ENCODE results near the gene GMDS. TPM values are rescaled to one million over a fixed set of nuclear protein-coding genes. Genes with fewer than 3 reads are reported as not detected.
A peak's percentile ranks its signal among the peaks of the same experiment; 100 is the strongest.

GMDS gene
- total and polyA plus RNA-seq, 2 of the 13 experiments (the other 11 are each of a cell fraction or from before 2014, with no cell fraction given): 64.4 to 112 TPM

- in situ Hi-C loops (cut with HindIII; ENCODE audit: extremely low pct_ligation_motif_present, low pct_unique_long_range_greater_than_20kb) (no loop called here), intact Hi-C loops (cut with micrococcal nuclease; ENCODE audit: unreplicated experiment) (no loop called here)
- Histone ChIP-seq H4K20me1 (ENCODE audit: insufficient read depth, low read length) (peaks cover 7% of the 10 kb centered on the region), H3K36me3 (replicated peaks in 1 of 2; ENCODE audit: control insufficient read depth in 1 of 2, insufficient read depth in 2 of 2, low read length in 2 of 2) (peaks cover 1 to 5% of the 10 kb centered on the region in 2 experiments; a peak in 3 of 5 replicates), H3K9ac (ENCODE audit: insufficient read depth, low read depth, low read length) (peak overlapping the region; percentile 85; the same call in 1 of the 2 replicates), H3K4me3 (replicated peaks in 1 of 3; ENCODE audit: insufficient read depth in 1 of 3, low read depth in 2 of 3, low read length in 3 of 3) (peak overlapping the region; percentile 7 to 96 (median 75); a peak in 5 of 6 replicates), H3K9me3 (ENCODE audit: low read length) (no peaks in the 10 kb centered on the region), H3K4me2 (ENCODE audit: low read depth, low read length) (peak overlapping the region; percentile 90), H3K27ac (ENCODE audit: extremely low read length, insufficient read depth, low read length) (no peak overlapping the region), H3K4me1 (ENCODE audit: insufficient read depth, low read length) (peaks cover 82% of the 10 kb centered on the region), H3K27me3 (ENCODE audit: control insufficient read depth in 1 of 2, insufficient read depth in 2 of 2, low read length in 2 of 2) (no peaks in the 10 kb centered on the region; a peak in 1 of 5 replicates), H2AFZ (ENCODE audit: low read length) (no peak overlapping the region), H3K79me2 (ENCODE audit: insufficient read depth, low read length) (peaks cover 91% of the 10 kb centered on the region)
- CTCF ChIA-PET (ENCODE audit: low intra/inter-chr PET ratio, low total read pairs): no interaction called here
- DNase-seq (ENCODE audit: low spot score): no peak
- POLR2A ChIA-PET: interaction anchor here (2.2 kb wide), 1 partner anchor 17 kb away, joined by 8 read pairs; no protein-coding TSS in a partner anchor
- no peak for FAIRE-seq
- no peak for ATAC-seq
- BruUV-seq (replicated peaks): no TSS peak
- TF ChIP-seq ZNF282 (IDR thresholded peaks at IDR 0.05; ENCODE audit: partially characterized antibody): no peak
- 0 out of 2 replicates have a peak, but pooled peaks have one; percentile 18 for TF ChIP-seq ZBTB38 (CRISPR knock-in tag; IDR thresholded peaks at IDR 0.05)
- 77% methylated on average over 4 of the region's 4 CpGs for WGBS (ENCODE audit: low lambda C conversion rate)
Measured at GRCh38 chr6:2242311-2242710, 3.1 kb downstream of the GMDS start.

GRCh38 chr6:2240961-2241360 lies 4.4 kb downstream of the GMDS start:
- Histone ChIP-seq H4K20me1 (ENCODE audit: insufficient read depth, low read length) (peaks cover 7% of the 10 kb centered on the region), H3K36me3 (replicated peaks in 1 of 2; ENCODE audit: control insufficient read depth in 1 of 2, insufficient read depth in 2 of 2, low read length in 2 of 2) (peaks cover 1 to 10% of the 10 kb centered on the region in 2 experiments; a peak in 3 of 5 replicates), H3K4me1 (ENCODE audit: insufficient read depth, low read length) (peaks cover 82% of the 10 kb centered on the region), H3K27ac (ENCODE audit: extremely low read length, insufficient read depth, low read length) (peak overlapping the region; percentile 14), H3K27me3 (ENCODE audit: control insufficient read depth in 1 of 2, insufficient read depth in 2 of 2, low read length in 2 of 2) (no peaks in the 10 kb centered on the region; a peak in 1 of 5 replicates), H2AFZ (ENCODE audit: low read length) (no peak overlapping the region), H3K9ac (ENCODE audit: insufficient read depth, low read depth, low read length) (peak overlapping the region; percentile 2; the same call in 1 of the 2 replicates), H3K4me3 (replicated peaks in 1 of 3; ENCODE audit: insufficient read depth in 1 of 3, low read depth in 2 of 3, low read length in 3 of 3) (peak overlapping the region in 2 of 3 experiments; percentile 14 to 26; a peak in 3 of 6 replicates), H3K79me2 (ENCODE audit: insufficient read depth, low read length) (peaks cover 95% of the 10 kb centered on the region), H3K9me3 (ENCODE audit: low read length) (no peaks in the 10 kb centered on the region), H3K4me2 (ENCODE audit: low read depth, low read length) (peak overlapping the region; percentile 90)
- ATAC-seq (no peak), FAIRE-seq (no peak), DNase-seq (ENCODE audit: low spot score) (no peak)
- POLR2A ChIA-PET: no interaction called here
- WGBS (ENCODE audit: low lambda C conversion rate): 82% methylated on average over 6 of the region's 6 CpGs
- BruUV-seq (replicated peaks): no TSS peak
- CTCF ChIA-PET (ENCODE audit: low intra/inter-chr PET ratio, low total read pairs): no interaction called here
- in situ Hi-C loops (cut with HindIII; ENCODE audit: extremely low pct_ligation_motif_present, low pct_unique_long_range_greater_than_20kb) (no loop called here), intact Hi-C loops (cut with micrococcal nuclease; ENCODE audit: unreplicated experiment) (loop anchor here (2.0 kb wide), 1 partner anchor 14 kb away; no protein-coding TSS in a partner anchor)
- TF ChIP-seq HIC2 (CRISPR knock-in tag; IDR thresholded peaks at IDR 0.05; ENCODE audit: low read depth): 0 out of 2 replicates have a peak, but pooled peaks have one; percentile 36
- TF ChIP-seq MED1 (CRISPR knock-in tag; IDR thresholded peaks at IDR 0.05): no peak
- 0 out of 2 replicates have a peak, but pooled peaks have one; percentile 23 for TF ChIP-seq GATAD2A (CRISPR knock-in tag; IDR thresholded peaks at IDR 0.05)
- 0 out of 2 replicates have a peak, but pooled peaks have one; percentile 22 for TF ChIP-seq ZFX (CRISPR knock-in tag; IDR thresholded peaks at IDR 0.05; ENCODE audit: low read depth)
- no peak for TF ChIP-seq GRHL1 (CRISPR knock-in tag; conservative IDR thresholded peaks at IDR 0.05)
- no peak for TF ChIP-seq ZNF569 (CRISPR knock-in tag; IDR thresholded peaks at IDR 0.05; ENCODE audit: borderline replicate concordance)
- TF ChIP-seq ZNF317 (CRISPR knock-in tag; IDR thresholded peaks at IDR 0.05): 0 out of 2 replicates have a peak, but pooled peaks have one; percentile 27
- TF ChIP-seq NFE2L2 (IDR thresholded peaks at IDR 0.05; ENCODE audit: low read length): no peak
- TF ChIP-seq KAT7 (CRISPR knock-in tag; IDR thresholded peaks at IDR 0.05; ENCODE audit: borderline replicate concordance): 0 out of 2 replicates have a peak, but pooled peaks have one; percentile 15
- TF ChIP-seq SIX1 (CRISPR knock-in tag; IDR thresholded peaks at IDR 0.05; ENCODE audit: borderline replicate concordance): no peak
- TF ChIP-seq GPBP1L1 (CRISPR knock-in tag; IDR thresholded peaks at IDR 0.05): no peak
- no peak for TF ChIP-seq ZNF33B (CRISPR knock-in tag; IDR thresholded peaks at IDR 0.05)
